Fibroblast of lung (primary cell): ENCODE data around the gene LBX1. TPM values are rescaled to one million over a fixed set of nuclear protein-coding genes. Genes with fewer than 3 reads are reported as not detected.

Experiments used
- DNase-seq, 2 donors: peaks; one replicate each; pipeline versions ENCODE4 v3.0.0 to v3.0.0-alpha.2; 2010; ENCODE audit warnings: low read depth in 2 of 2
- H2AFZ ChIP-seq: 2 replicates; pipeline ENCODE4 v1.5.1; 2012; ENCODE audit warnings: low read length, control low read depth, inconsistent platforms
- H3K27ac ChIP-seq: 2 replicates; pipeline ENCODE4 v1.5.1; 2011; ENCODE audit warnings: low read length, control low read depth; ENCODE audit not compliant: insufficient read depth
- H3K27me3 ChIP-seq: 2 replicates; pipeline ENCODE4 v1.5.1; 2011; ENCODE audit warnings: mild to moderate bottlenecking, low read length; ENCODE audit not compliant: control insufficient read depth, insufficient read depth
- H3K36me3 ChIP-seq: 2 replicates; pipeline ENCODE4 v1.5.1; 2011; ENCODE audit warnings: low read length; ENCODE audit not compliant: control insufficient read depth, insufficient read depth
- H3K4me1 ChIP-seq: 2 replicates; pipeline ENCODE4 v1.5.1; 2011; ENCODE audit warnings: low read length; ENCODE audit not compliant: control insufficient read depth, insufficient read depth; ENCODE audit errors: extremely low read depth
- H3K4me2 ChIP-seq: 2 replicates; pipeline ENCODE4 v1.5.1; 2011; ENCODE audit warnings: low read length, control low read depth; ENCODE audit not compliant: insufficient read depth; ENCODE audit errors: extremely low read depth
- H3K4me3 ChIP-seq, 4 experiments: fragments of 200-600 bp in 1 of 4; sonication (generic) in 1 of 4; replicated peaks in 1 of 4; 2 replicates each; pipeline ENCODE4 v1.5.1; 2011 to 2016; ENCODE audit warnings: low read length in 4 of 4, low read depth in 3 of 4, mild to moderate bottlenecking in 3 of 4, control low read depth in 2 of 4, inconsistent platforms in 1 of 4, mixed read lengths in 1 of 4; ENCODE audit not compliant: insufficient read depth in 1 of 4; ENCODE audit errors: control extremely low read depth in 1 of 4
- H3K79me2 ChIP-seq: 2 replicates; pipeline ENCODE4 v1.5.1; 2012; ENCODE audit warnings: mild to moderate bottlenecking, low read length, inconsistent platforms; ENCODE audit not compliant: control insufficient read depth, insufficient read depth
- H3K9ac ChIP-seq: 2 replicates; pipeline ENCODE4 v1.5.1; 2011; ENCODE audit warnings: mild to moderate bottlenecking, low read length, control low read depth; ENCODE audit not compliant: insufficient read depth
- H3K9me3 ChIP-seq: 2 replicates; pipeline ENCODE4 v1.5.1; 2012; ENCODE audit warnings: low read depth, low read length; ENCODE audit not compliant: control insufficient read depth, insufficient read depth
- H4K20me1 ChIP-seq: 2 replicates; pipeline ENCODE4 v1.5.1; 2011; ENCODE audit warnings: low read length; ENCODE audit not compliant: control insufficient read depth, insufficient read depth; ENCODE audit errors: extremely low read depth
- CTCF ChIP-seq, 2 donors: IDR thresholded peaks in 1 of 2; conservative IDR thresholded peaks in 1 of 2; 1 replicate in 1 of 2; 2 replicates in 1 of 2; pipeline ENCODE4 v1.5.1; 2011 to 2012; ENCODE audit warnings: low read length in 2 of 2, control low read depth in 1 of 2, inconsistent platforms in 1 of 2, low read depth in 1 of 2, mild to moderate bottlenecking in 1 of 2
- EZH2 ChIP-seq: IDR thresholded peaks from 2 replicates; pipeline ENCODE4 v1.5.1; 2012; ENCODE audit warnings: low read length, control low read depth, mild to moderate bottlenecking; ENCODE audit errors: missing control alignments
- polyA plus RNA-seq, 2 donors: library from polyadenylated mRNA; depleted of rRNA in 1 of 2; stranded (reverse) in 1 of 2; unstranded in 1 of 2; fragments of >200 nt; gene quantifications; 2 replicates each; pipeline ENCODE4 v1.2.1, GENCODE V29; 2011 to 2012; ENCODE audit warnings: missing spikeins in 1 of 2
- total RNA-seq: library from RNA; depleted of rRNA; stranded (reverse); fragments of >200 nt; gene quantifications from 2 replicates; pipeline ENCODE4 v1.2.1, GENCODE V29; 2014

The LBX1 gene
- total and polyA plus RNA-seq, 2 donors (not counting 1 experiment from before 2014, with no cell fraction given): under 0.01 TPM; not detected in 1

GRCh38 chr10:101238732-101239105 lies 9.5 kb upstream of the LBX1 start:
- no peaks in the 10 kb centered on the region for H3K36me3 ChIP-seq
- DNase-seq: no peak
- no peaks in the 10 kb centered on the region for H3K79me2 ChIP-seq
- peaks cover 3% of the 10 kb centered on the region for H3K4me1 ChIP-seq
- no peaks in the 10 kb centered on the region for H4K20me1 ChIP-seq
- peak in 1 of 2 donors; percentile 16 for TF ChIP-seq CTCF (conservative IDR thresholded peaks at IDR 0.05 in 1 of 2, IDR thresholded peaks at IDR 0.05 in 1 of 2; ENCODE audit: low read depth in 1 of 2, low read length in 2 of 2)
- no peak for TF ChIP-seq EZH2
- no peak overlapping the region for H3K4me3 ChIP-seq
- no peak overlapping the region for H3K9ac ChIP-seq
- H3K4me2 ChIP-seq: no peak overlapping the region
- H3K27ac ChIP-seq: no peak overlapping the region
- H3K9me3 ChIP-seq: no peaks in the 10 kb centered on the region
- peaks cover 53% of the 10 kb centered on the region for H3K27me3 ChIP-seq
- H2AFZ ChIP-seq: no peak overlapping the region

GRCh38 chr10:101237982-101238731 lies 8.9 kb upstream of the LBX1 start:
- Histone ChIP-seq H3K27me3 (peaks cover 57% of the 10 kb centered on the region), H3K9ac (no peak overlapping the region), H3K79me2 (no peaks in the 10 kb centered on the region), H3K27ac (no peak overlapping the region), H4K20me1 (no peaks in the 10 kb centered on the region), H3K4me3 (no peak overlapping the region), H3K4me1 (peaks cover 3% of the 10 kb centered on the region), H3K9me3 (no peaks in the 10 kb centered on the region), H3K4me2 (no peak overlapping the region), H3K36me3 (no peaks in the 10 kb centered on the region), H2AFZ (no peak overlapping the region)
- TF ChIP-seq CTCF (conservative IDR thresholded peaks at IDR 0.05 in 1 of 2, IDR thresholded peaks at IDR 0.05 in 1 of 2; ENCODE audit: low read depth in 1 of 2, low read length in 2 of 2) (no peak), EZH2 (no peak)
- DNase-seq: no peak

GRCh38 chr10:101237081-101237981 lies 8.1 kb upstream of the LBX1 start:
- peak in 1 of 2 donors; percentile 20 for DNase-seq
- Histone ChIP-seq H3K4me1 (peaks cover 3% of the 10 kb centered on the region), H3K79me2 (no peaks in the 10 kb centered on the region), H3K27me3 (peaks cover 65% of the 10 kb centered on the region), H3K4me3 (peak overlapping the region in 1 of 4 experiments; percentile 19), H3K4me2 (no peak overlapping the region), H4K20me1 (no peaks in the 10 kb centered on the region), H3K9ac (no peak overlapping the region), H3K36me3 (no peaks in the 10 kb centered on the region), H3K9me3 (no peaks in the 10 kb centered on the region), H3K27ac (no peak overlapping the region), H2AFZ (no peak overlapping the region)
- TF ChIP-seq CTCF (conservative IDR thresholded peaks at IDR 0.05 in 1 of 2, IDR thresholded peaks at IDR 0.05 in 1 of 2; ENCODE audit: low read depth in 1 of 2, low read length in 2 of 2) (no peak), EZH2 (peak; percentile 14)
